ENCODE results near the gene SYPL1.
"Not testable (repeated sequence)": the region's sequence is repeated elsewhere in the genome, so short reads cannot be mapped to it uniquely, and the experiment has no call there.

The SYPL1 gene

DNA sequence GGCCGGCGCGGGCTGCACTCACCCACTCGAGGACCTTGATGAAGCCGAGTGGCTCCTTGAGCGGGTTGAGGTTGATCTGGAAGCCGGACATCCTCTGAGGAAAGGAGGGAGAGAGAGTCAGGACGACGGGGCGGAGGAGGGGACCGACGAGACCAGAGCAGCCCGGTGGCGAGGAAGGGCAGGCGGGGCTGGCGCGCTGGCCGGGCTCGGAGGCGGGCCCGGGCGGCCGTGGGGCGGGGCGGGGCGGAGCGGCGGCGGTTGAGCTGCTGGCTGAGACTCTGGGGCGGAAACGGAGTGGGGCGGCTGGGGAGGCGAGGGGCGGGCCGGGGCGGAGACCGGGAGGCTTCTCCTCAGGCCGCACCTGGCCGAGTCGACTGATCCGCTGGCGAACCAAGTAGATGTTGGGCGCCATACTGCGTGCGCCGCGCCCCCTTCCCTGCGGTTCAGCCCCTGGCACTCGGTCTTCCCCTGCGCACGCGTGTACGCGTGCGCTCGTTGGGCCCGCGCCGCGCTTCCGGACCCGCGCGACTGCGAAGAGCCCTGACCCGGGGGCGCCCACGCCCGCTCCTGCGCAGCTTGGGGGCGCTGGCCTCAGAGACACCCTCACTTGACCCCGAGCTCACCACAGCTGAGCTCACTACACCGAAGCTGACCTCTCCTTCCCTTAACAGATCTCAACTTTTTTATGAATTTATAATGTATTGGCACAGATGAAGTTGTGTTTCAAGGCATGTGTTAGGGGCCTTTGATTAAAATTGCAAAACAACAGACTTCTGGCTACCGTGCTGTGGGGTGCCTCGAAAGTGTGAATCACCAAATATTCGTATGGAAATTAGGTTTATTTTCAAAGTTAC lies at the start of gene SYPL1:
SYPL1 (minus strand) TSS at position 195 of the 854 bp plus-strand sequence; CDS start at position 91, 104 bp downstream.
- peak; percentile 93 for DNase-seq (ENCODE audit: low spot score)

- DNase-seq (ENCODE audit: low spot score), result no peak
These were observed 42.9 kb upstream of the SYPL1 start for GRCh38 chr7:106155027-106155426.

GRCh38 chr7:106153891-106154449 lies 41.9 kb upstream of the SYPL1 start:
- DNase-seq (ENCODE audit: low spot score), result peak; percentile 73

GRCh38 chr7:106152313-106152665 lies 40.2 kb upstream of the SYPL1 start:
- no peak for DNase-seq (ENCODE audit: low spot score)

- no peak for DNase-seq (ENCODE audit: low spot score)
These were observed 39.6 kb upstream of the SYPL1 start for GRCh38 chr7:106151459-106152312.

DNA sequence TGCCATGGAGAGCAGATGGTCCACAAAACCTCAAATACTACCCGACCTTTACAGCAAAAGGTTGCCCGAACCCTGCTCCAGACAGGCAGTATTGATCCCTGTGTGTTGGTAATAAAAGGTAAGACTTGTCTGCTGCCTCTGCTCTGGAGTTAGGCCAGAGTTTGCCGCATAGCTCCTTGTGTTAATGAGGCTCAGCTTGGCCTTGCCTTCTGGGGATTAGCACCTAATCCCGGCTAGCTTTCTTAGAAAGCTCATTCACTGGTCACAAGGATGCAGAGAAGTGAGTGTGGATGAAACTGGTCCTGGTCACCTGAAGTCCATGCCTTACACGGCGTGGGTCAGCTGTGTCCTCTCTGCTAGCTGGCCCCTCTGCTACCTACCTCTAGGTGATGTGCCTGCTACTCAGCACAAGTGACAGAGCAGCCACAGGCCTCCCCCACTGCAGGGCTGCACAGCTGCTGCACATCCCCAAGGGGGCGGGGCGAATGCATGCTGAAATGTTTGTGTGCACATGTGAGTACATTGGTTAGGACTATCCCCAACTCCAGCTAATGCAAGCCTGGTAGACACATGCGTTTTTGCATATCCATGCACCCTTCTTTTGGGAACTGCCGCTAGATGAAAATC lies 31.7 kb upstream of the SYPL1 start:
- no peak for DNase-seq (ENCODE audit: low spot score)

DNA sequence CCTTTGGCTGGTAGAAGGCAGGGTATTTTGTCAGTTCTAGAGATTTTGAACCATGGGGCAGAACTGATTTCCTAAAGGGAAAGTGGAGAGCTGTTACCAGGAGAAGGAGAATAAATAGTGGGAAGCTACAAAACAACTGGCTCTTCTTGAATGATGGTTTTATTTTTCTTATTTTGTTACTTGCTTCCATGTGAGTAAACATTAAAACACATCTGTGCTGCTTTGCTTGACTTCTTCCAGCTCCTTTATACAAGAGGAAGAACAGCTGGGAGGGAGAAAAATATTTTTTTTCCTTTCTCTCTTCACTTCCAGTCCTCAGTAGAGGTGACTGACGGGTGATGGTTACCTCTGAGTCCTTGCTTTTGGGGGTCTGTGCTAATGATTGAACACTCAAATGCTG lies 30.0 kb upstream of the SYPL1 start:
- DNase-seq (ENCODE audit: low spot score), result no peak

DNA sequence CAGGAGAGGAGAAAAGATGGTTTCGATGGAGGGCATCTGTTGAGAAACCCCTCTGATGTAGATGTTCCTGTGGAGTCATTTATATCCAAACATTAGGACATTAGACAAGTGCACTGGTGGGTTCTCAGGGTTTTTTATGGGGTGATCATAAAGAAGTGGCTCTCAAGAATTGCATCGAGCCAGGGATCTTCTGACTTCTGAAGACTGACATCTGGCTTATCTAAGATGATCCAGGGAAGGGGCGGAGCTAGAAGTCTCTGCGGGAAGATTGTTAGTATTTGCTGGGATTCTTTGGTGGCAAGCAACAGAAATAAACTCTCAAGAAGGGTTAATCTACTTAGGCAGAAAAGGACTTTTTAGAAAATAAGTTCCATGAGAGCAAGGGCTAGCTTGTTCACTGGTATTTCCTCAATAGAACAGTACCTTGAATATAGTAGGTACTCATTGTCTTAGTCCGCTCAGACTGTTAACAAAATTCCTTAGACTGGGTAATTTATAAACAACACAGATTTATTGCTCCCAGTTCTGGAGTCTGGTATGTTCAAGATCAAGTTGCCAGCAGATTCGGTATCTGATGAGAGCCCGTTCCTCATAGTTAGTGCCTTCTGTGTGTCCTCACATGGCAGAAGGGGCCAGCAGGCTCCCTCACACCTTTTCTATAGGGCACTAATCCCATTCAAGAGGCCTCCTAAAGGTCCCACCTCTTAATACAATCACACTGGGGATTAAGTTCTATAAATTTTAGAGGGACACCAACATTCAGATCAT lies 28.5 kb upstream of the SYPL1 start:
- no peak for DNase-seq (ENCODE audit: low spot score)

DNA sequence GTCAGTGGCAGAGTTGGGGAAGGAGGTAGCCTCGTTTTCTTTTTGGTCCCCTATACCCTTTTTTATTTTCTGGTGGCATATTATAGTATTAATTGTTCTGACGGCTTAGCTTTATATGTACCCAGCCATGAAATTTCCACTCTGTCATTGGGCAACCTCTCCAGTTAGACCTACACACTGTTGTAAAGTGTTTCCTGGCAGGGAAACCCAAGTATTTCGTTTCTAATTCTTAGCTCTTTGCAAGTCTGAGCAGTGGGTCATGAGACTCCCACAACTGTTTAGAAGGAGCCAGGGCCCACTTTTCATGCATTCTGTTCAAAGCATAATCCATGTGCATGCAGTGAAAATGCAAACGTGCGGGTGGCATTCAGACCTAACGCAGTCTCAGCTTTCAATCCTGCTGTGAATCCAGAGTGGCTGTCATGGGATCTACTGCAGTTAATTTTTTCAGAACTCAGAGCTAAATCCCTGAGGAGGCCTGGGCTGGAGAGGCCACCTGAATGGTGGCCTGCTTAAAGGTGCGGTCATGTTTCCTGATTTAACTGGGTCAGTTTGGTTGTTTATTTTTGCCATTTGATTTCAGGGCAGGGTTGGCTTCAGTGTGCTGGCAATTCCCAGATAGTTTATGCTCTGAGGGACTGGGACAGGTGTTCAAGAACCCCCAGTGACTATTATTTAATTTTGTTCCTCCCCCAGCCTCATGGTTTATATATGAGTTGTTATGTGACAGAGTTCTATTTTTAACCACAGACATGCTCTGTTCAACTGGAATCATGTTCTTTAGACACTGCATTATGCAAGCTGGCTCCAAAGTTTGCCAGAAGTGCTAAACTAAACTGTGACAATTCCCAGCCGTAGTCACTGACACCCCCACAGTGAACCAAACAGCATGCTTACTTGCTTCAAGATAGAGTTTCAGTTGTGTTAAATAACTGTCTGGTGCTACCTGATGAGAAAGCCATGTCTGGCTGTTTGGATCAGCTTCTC lies 27.4 kb upstream of the SYPL1 start:
- no peak for DNase-seq (ENCODE audit: low spot score)

GRCh38 chr7:106138776-106139175 lies 26.7 kb upstream of the SYPL1 start:
- no peak for DNase-seq (ENCODE audit: low spot score)

DNA sequence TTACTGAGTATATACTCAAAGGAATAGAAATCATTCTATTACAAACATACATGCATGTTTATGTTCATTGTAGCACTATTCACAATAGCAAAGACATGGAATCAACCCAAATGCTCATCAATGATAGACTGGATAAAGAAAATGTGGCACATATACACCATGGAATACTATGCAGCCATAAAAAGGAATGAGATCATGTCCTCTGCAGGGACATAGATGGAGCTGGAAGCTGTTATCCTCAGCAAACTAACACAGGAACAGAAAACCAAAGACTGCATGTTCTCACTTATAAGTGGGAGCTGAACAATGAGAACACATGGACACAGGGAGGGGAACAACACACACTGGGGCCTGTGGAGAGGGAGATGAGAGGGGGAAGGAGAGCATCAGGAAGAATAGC lies 26.1 kb upstream of the SYPL1 start:
- DNase-seq (ENCODE audit: low spot score), result not testable (repeated sequence)

GRCh38 chr7:106134241-106134640 lies 22.1 kb upstream of the SYPL1 start:
- DNase-seq (ENCODE audit: low spot score), result no peak

- DNase-seq (ENCODE audit: low spot score), result no peak
These were observed 17.2 kb upstream of the SYPL1 start for GRCh38 chr7:106129291-106129690.

GRCh38 chr7:106128836-106129235 lies 16.7 kb upstream of the SYPL1 start:
- DNase-seq (ENCODE audit: low spot score), result no peak

- DNase-seq (ENCODE audit: low spot score), result no peak
These were observed 16.1 kb upstream of the SYPL1 start for GRCh38 chr7:106127984-106128780.

DNA sequence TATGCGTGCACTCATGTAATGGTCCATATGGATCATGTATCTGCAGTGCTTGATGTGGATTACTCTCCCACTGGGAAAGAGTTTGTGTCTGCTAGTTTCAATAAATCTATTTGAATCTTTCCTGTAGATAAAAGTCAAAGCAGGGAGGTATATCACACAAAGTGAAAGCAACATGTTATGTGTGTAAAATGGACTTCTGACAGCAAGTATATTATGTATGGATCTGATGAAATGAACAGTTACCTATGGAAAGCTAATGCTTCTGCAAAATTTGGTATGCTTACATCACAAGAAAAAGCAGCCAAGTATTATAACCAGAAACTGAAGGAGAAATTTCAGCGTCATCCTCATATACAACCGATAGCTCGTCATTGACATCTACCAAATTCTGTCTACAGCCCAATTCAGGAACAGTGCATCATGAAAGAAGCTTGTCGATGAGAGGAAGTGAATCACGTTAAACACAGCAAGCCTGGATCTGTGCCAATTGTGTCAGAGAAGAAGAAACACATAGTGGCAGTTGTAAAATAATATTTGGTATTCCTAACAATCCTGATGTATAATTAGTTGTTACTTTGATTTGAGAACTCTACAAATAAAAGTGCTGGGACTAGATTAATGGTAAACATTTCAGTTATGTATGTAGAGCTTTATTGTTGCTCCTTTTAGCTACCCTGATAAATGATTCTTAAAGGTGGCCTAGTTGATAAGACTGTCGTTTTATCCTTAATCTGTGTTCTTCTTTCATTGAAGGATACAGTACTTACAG lies 14.2 kb upstream of the SYPL1 start:
- peak; percentile 65 for DNase-seq (ENCODE audit: low spot score)

DNA sequence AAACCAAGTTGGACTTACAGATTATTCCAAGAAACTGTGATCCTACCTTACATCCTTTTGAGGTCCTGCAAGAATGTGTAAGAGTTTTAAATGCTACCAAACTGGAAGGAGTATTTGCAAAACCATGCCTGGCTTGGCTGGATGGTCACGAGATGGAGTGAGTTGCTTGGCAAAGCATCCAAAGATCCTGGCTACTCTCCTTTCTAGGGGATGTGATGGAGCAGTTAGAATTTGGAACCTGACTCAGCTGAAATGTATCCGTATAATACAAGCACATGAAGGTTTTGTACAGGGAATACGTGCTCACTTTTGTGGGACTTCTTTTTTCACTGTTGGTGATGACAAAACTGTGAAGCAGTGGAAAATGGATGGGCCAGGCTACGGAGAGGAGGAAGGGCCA lies 13.3 kb upstream of the SYPL1 start:
- DNase-seq (ENCODE audit: low spot score), result no peak

GRCh38 chr7:106124186-106124585 lies 12.1 kb upstream of the SYPL1 start:
- no peak for DNase-seq (ENCODE audit: low spot score)

GRCh38 chr7:106122713-106123112 lies 10.6 kb upstream of the SYPL1 start:
- no peak for DNase-seq (ENCODE audit: low spot score)
